Liver (tissue), 3 donors: Measurements from ENCODE around the gene LBHD1.

Source experiments
- CTCF ChIP-seq: fragments of 150-350 bp; IDR thresholded peaks from 2 replicates; pipeline ENCODE4 v1.5.1; 2017; ENCODE audit warnings: improper control_type of control experiment, low read depth, low read length; ENCODE audit not compliant: missing input control
- EGR1 ChIP-seq, 2 donors: IDR thresholded peaks; 2 replicates each; pipeline ENCODE4 v1.6.1; 2016 to 2018; ENCODE audit warnings: antibody characterized with exemption in 2 of 2, low read depth in 2 of 2
- FOXA1 ChIP-seq: IDR thresholded peaks from 2 replicates; pipeline ENCODE4 v1.6.1; 2016; ENCODE audit warnings: antibody characterized with exemption
- GABPA ChIP-seq, 2 donors: IDR thresholded peaks in 1 of 2; conservative IDR thresholded peaks in 1 of 2; 2 replicates each; pipeline ENCODE4 v1.6.1; 2016; ENCODE audit warnings: antibody characterized with exemption in 2 of 2, mild to moderate bottlenecking in 1 of 2, moderate library complexity in 1 of 2
- JUND ChIP-seq, 2 donors: IDR thresholded peaks; 2 replicates each; pipeline ENCODE4 v1.6.1; 2016; ENCODE audit warnings: antibody characterized with exemption in 2 of 2
- MAX ChIP-seq: IDR thresholded peaks from 2 replicates; pipeline ENCODE4 v1.6.1; 2016; ENCODE audit warnings: antibody characterized with exemption
- RAD21 ChIP-seq, 2 donors: IDR thresholded peaks; 2 replicates each; pipeline ENCODE4 v1.6.1; 2016; ENCODE audit warnings: antibody characterized with exemption in 2 of 2, mild to moderate bottlenecking in 2 of 2
- REST ChIP-seq: IDR thresholded peaks from 2 replicates; pipeline ENCODE4 v1.6.1; 2016; ENCODE audit warnings: antibody characterized with exemption, mild to moderate bottlenecking
- RXRA ChIP-seq, 2 donors: IDR thresholded peaks; 2 replicates each; pipeline ENCODE4 v1.6.1; 2017 to 2018; ENCODE audit warnings: antibody characterized with exemption in 2 of 2, mild to moderate bottlenecking in 1 of 2
- SP1 ChIP-seq: IDR thresholded peaks from 2 replicates; pipeline ENCODE4 v1.6.1; 2018; ENCODE audit warnings: antibody characterized with exemption, mild to moderate bottlenecking
- TAF1 ChIP-seq: conservative IDR thresholded peaks from 2 replicates; pipeline ENCODE4 v1.6.1; 2016; ENCODE audit warnings: antibody characterized with exemption, mild to moderate bottlenecking
- YY1 ChIP-seq: IDR thresholded peaks from 2 replicates; pipeline ENCODE4 v1.6.1; 2016; ENCODE audit warnings: antibody characterized with exemption, mild to moderate bottlenecking
- donor health status: healthy.
- donor health status: healthy.

- TF ChIP-seq REST (no peak), YY1 (peak; percentile 34), CTCF (no peak), TAF1 (no peak), FOXA1 (no peak), GABPA (IDR thresholded peaks at IDR 0.05 in 1 of 2, conservative IDR thresholded peaks at IDR 0.05 in 1 of 2) (peak in 1 of 2 donors; percentile 61), RAD21 (IDR thresholded peaks at IDR 0.05) (no peak), JUND (IDR thresholded peaks at IDR 0.05) (no peak), EGR1 (IDR thresholded peaks at IDR 0.05; ENCODE audit: low read depth in 2 of 2) (no peak), SP1 (peak; percentile 27), RXRA (IDR thresholded peaks at IDR 0.05) (peak in 1 of 2 donors; percentile 49), MAX (no peak)
Observed at GRCh38 chr11:62669420-62670161, 2.5 kb downstream of the LBHD1 start.
